Thymus (tissue), 11 donors: ENCODE data around the gene IFNK. TPM values are rescaled to one million over a fixed set of nuclear protein-coding genes. Genes with fewer than 3 reads are reported as not detected.

Experiments used
- DNase-seq, 9 donors: peaks; one replicate each; pipeline ENCODE4 v3.0.0-alpha.2; 2013; ENCODE audit warnings: low spot score in 9 of 9, low read depth in 6 of 9, missing footprints in 1 of 9
- H3K27ac ChIP-seq, 2 donors: one replicate each; pipeline ENCODE4 v1.5.1; 2013; ENCODE audit warnings: control low read depth in 1 of 2, low read depth in 1 of 2, low read length in 1 of 2, mild to moderate bottlenecking in 1 of 2, moderate library complexity in 1 of 2
- H3K27me3 ChIP-seq, 2 donors: one replicate each; pipeline ENCODE4 v1.5.1; 2013; ENCODE audit warnings: low read length in 1 of 2; ENCODE audit not compliant: control insufficient read depth in 2 of 2, insufficient read depth in 1 of 2
- H3K36me3 ChIP-seq, 2 donors: one replicate each; pipeline ENCODE4 v1.5.1; 2013; ENCODE audit warnings: low read length in 1 of 2, mild to moderate bottlenecking in 1 of 2, moderate library complexity in 1 of 2; ENCODE audit not compliant: control insufficient read depth in 2 of 2, insufficient read depth in 2 of 2
- H3K4me1 ChIP-seq, 2 donors: one replicate each; pipeline ENCODE4 v1.5.1; 2013; ENCODE audit warnings: low read length in 2 of 2; ENCODE audit not compliant: control insufficient read depth in 2 of 2, insufficient read depth in 2 of 2
- H3K4me3 ChIP-seq, 2 donors: one replicate each; pipeline ENCODE4 v1.5.1; 2013; ENCODE audit warnings: low read length in 2 of 2, control low read depth in 1 of 2, mild to moderate bottlenecking in 1 of 2
- H3K9me3 ChIP-seq, 2 donors: one replicate each; pipeline ENCODE4 v1.5.1; 2013; ENCODE audit warnings: low read length in 1 of 2, mild to moderate bottlenecking in 1 of 2; ENCODE audit not compliant: control insufficient read depth in 2 of 2, insufficient read depth in 1 of 2
- WGBS: extraction: QIAGEN DNeasy Blood & Tissue Kit; methylation state at CpG from one replicate; pipeline ENCODE4 v1.1.7; 2013; 5-methylcytosine and 5-hydroxymethylcytosine counted together
- polyA plus RNA-seq: library from polyadenylated mRNA; stranded (reverse); fragments of 200-250 nt; gene quantifications from one replicate; pipeline ENCODE4 v1.2.3, GENCODE V29; 2013
- total RNA-seq: library from RNA; stranded (reverse); fragments of 120-200 nt; gene quantifications from one replicate; pipeline ENCODE4 v1.2.4, GENCODE V29; 2013
- donor health status: healthy.

The IFNK gene
- total and polyA plus RNA-seq, 2 donors: 0.52 TPM; not detected in 1

- H3K9me3 ChIP-seq: no peaks in the 10 kb centered on the region
- DNase-seq: no peak
- H3K27me3 ChIP-seq: no peaks in the 10 kb centered on the region
- no peak overlapping the region for H3K27ac ChIP-seq
- H3K36me3 ChIP-seq: no peaks in the 10 kb centered on the region
- H3K4me3 ChIP-seq: no peak overlapping the region
- H3K4me1 ChIP-seq: no peaks in the 10 kb centered on the region
Observed at GRCh38 chr9:27504259-27504658, 19.8 kb upstream of the IFNK start.

- 93% methylated on average over 5 of the region's 5 CpGs for WGBS
- DNase-seq: no peak
- H3K4me1 ChIP-seq: no peaks in the 10 kb centered on the region
Observed at GRCh38 chr9:27505744-27506161, 18.3 kb upstream of the IFNK start.

GRCh38 chr9:27506981-27507380 is 17.1 kb upstream of the IFNK start:
- no peaks in the 10 kb centered on the region for H3K4me1 ChIP-seq
- no peak for DNase-seq
- no peaks in the 10 kb centered on the region for H3K36me3 ChIP-seq
- no peaks in the 10 kb centered on the region for H3K27me3 ChIP-seq
- H3K9me3 ChIP-seq: no peaks in the 10 kb centered on the region
- H3K4me3 ChIP-seq: no peak overlapping the region
- no peak overlapping the region for H3K27ac ChIP-seq
- 68% methylated on average over 2 of the region's 2 CpGs for WGBS

More at GRCh38 chr9:27505744-27506161, 18.3 kb upstream of the IFNK start:
- Histone ChIP-seq H3K9me3 (no peaks in the 10 kb centered on the region), H3K4me3 (no peak overlapping the region), H3K27me3 (no peaks in the 10 kb centered on the region), H3K27ac (no peak overlapping the region), H3K36me3 (no peaks in the 10 kb centered on the region)

- Histone ChIP-seq H3K4me3 (no peak overlapping the region), H3K27me3 (no peaks in the 10 kb centered on the region), H3K4me1 (no peaks in the 10 kb centered on the region), H3K36me3 (no peaks in the 10 kb centered on the region), H3K9me3 (no peaks in the 10 kb centered on the region), H3K27ac (no peak overlapping the region)
- DNase-seq: no peak
- WGBS: 96% methylated on average over 2 of the region's 2 CpGs
Observed at GRCh38 chr9:27510780-27511179, 13.3 kb upstream of the IFNK start.

- no peaks in the 10 kb centered on the region for H3K4me1 ChIP-seq
- no peaks in the 10 kb centered on the region for H3K36me3 ChIP-seq
- H3K27me3 ChIP-seq: no peaks in the 10 kb centered on the region
- no peaks in the 10 kb centered on the region for H3K9me3 ChIP-seq
- no peak for DNase-seq
- WGBS: 94% methylated on average over 2 of the region's 2 CpGs
- H3K4me3 ChIP-seq: no peak overlapping the region
- no peak overlapping the region for H3K27ac ChIP-seq
Observed at GRCh38 chr9:27511771-27512170, 12.3 kb upstream of the IFNK start.

GRCh38 chr9:27514551-27514950 is 9.5 kb upstream of the IFNK start:
- H3K4me1 ChIP-seq: no peaks in the 10 kb centered on the region
- H3K27me3 ChIP-seq: no peaks in the 10 kb centered on the region
- H3K27ac ChIP-seq: peak overlapping the region in 1 of 2 donors; percentile 3
- no peak overlapping the region for H3K4me3 ChIP-seq
- DNase-seq: no peak
- no peaks in the 10 kb centered on the region for H3K9me3 ChIP-seq
- 97% methylated on average over 2 of the region's 2 CpGs for WGBS
- no peaks in the 10 kb centered on the region for H3K36me3 ChIP-seq

GRCh38 chr9:27518006-27518405 is 6.1 kb upstream of the IFNK start:
- no peak overlapping the region for H3K27ac ChIP-seq
- no peaks in the 10 kb centered on the region for H3K9me3 ChIP-seq
- no peak overlapping the region for H3K4me3 ChIP-seq
- DNase-seq: no peak
- no peaks in the 10 kb centered on the region for H3K36me3 ChIP-seq
- H3K4me1 ChIP-seq: no peaks in the 10 kb centered on the region
- 98% methylated on average over 2 of the region's 2 CpGs for WGBS
- no peaks in the 10 kb centered on the region for H3K27me3 ChIP-seq

GRCh38 chr9:27518809-27519208 is 5.3 kb upstream of the IFNK start:
- H3K27ac ChIP-seq: no peak overlapping the region
- H3K4me3 ChIP-seq: no peak overlapping the region
- H3K9me3 ChIP-seq: no peaks in the 10 kb centered on the region
- no peaks in the 10 kb centered on the region for H3K4me1 ChIP-seq
- H3K27me3 ChIP-seq: no peaks in the 10 kb centered on the region
- DNase-seq: no peak
- 96% methylated on average over 4 of the region's 4 CpGs for WGBS
- no peaks in the 10 kb centered on the region for H3K36me3 ChIP-seq

GRCh38 chr9:27519466-27520465 is 4.3 kb upstream of the IFNK start:
- no peak for DNase-seq
- no peaks in the 10 kb centered on the region for H3K9me3 ChIP-seq
- no peak overlapping the region for H3K4me3 ChIP-seq
- H3K27me3 ChIP-seq: no peaks in the 10 kb centered on the region
- H3K4me1 ChIP-seq: no peaks in the 10 kb centered on the region
- WGBS: 95% methylated on average over 10 of the region's 10 CpGs
- H3K36me3 ChIP-seq: no peaks in the 10 kb centered on the region
- H3K27ac ChIP-seq: no peak overlapping the region
